GM12865 (cell line): Measurements from ENCODE around the gene FLACC1.

Experiments
- DNase-seq: peaks from one replicate; pipeline ENCODE4 v3.0.0; 2010; ENCODE audit warnings: low read depth
- H3K4me3 ChIP-seq: 2 replicates; pipeline ENCODE4 v1.5.1; 2011; ENCODE audit warnings: mild to moderate bottlenecking, low read depth, low read length, control low read depth
- CTCF ChIP-seq: IDR thresholded peaks from 2 replicates; pipeline ENCODE4 v1.5.1; 2011; ENCODE audit warnings: low read length, control low read depth, low read depth, inconsistent platforms; ENCODE audit not compliant: insufficient read depth; ENCODE audit errors: missing control alignments

The FLACC1 gene

DNA sequence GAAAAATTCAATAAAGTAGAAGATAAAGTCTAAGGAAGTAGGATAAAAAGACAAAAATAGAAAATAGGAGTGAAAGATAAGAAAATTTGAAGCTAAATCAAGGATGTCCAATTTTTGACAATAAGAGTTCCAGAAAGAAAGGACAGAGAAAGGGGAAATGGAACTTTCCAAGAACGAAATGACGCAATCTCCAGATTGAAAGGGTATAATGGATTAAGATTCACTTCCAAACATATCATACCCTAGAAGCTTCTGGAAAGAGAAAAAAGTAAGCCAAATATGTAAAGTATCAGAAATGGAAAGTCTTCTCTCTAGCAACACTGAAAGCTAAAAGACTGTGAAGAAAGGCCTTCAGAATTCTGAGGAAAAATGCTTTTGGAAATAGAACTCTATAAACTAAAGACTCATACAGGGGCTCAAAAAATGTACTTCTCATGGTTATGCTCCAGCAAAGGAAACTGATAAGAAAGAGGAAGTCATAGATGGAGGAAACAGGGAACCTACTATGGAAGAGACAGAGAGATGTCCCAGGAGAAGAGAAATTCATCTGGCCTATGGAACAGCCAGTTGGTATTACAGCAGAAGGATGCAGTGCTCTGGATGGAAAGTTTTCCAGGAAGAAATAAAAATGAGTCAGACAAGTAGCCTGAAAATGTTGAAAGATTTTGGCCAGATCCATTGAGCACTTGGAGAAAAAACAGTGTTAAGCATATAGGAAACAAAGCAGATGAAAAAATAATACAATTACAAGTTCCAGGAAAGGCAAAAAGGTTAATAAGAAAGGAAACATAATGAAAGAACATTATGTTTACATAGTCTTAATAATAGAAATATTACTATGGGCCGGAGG lies 76.7 kb downstream of the FLACC1 start:
- no peak for TF ChIP-seq CTCF
- DNase-seq: no peak
- no peak overlapping the region for H3K4me3 ChIP-seq

- DNase-seq: no peak
- no peak for TF ChIP-seq CTCF
- no peak overlapping the region for H3K4me3 ChIP-seq
Measured at GRCh38 chr2:201279079-201279478, 78.1 kb downstream of the FLACC1 start.

GRCh38 chr2:201276511-201276910 lies 80.6 kb downstream of the FLACC1 start:
- DNase-seq: no peak
- TF ChIP-seq CTCF: no peak

DNA sequence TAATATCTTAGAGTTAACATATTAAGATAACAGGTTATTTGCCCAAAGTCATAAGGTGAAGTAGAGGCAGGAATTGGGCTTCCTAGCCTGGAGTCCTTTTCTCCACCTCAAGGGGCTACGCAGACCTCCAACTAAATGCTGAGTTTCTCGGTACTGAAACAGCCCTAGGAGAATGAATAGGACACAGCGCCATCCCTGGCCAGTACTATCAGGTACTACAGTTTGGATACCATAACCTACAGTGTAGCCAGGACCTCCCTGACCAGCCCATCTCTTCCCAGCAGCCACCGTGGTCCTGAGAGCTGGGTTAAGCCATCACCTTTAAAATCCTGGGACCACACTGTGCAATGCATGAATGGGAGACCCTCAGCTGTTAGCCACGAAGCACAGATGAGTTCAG lies 81.2 kb downstream of the FLACC1 start:
- no peak overlapping the region for H3K4me3 ChIP-seq
- no peak for TF ChIP-seq CTCF
- DNase-seq: no peak

More at GRCh38 chr2:201276511-201276910, 80.6 kb downstream of the FLACC1 start:
- H3K4me3 ChIP-seq: no peak overlapping the region

GRCh38 chr2:201275069-201275468 lies 82.1 kb downstream of the FLACC1 start:
- no peak for DNase-seq
- TF ChIP-seq CTCF: no peak
- no peak overlapping the region for H3K4me3 ChIP-seq

- TF ChIP-seq CTCF: no peak
- no peak overlapping the region for H3K4me3 ChIP-seq
- DNase-seq: no peak
Measured at GRCh38 chr2:201273330-201273983, 83.7 kb downstream of the FLACC1 start.
